OCI-LY3 (cell line): ENCODE measurements around the gene DNMBP.

Experiments used
- H2AFZ ChIP-seq: fragments of 200-600, 300-600 bp; shearing (Covaris generic); 2 replicates; pipeline ENCODE4 v1.6.0; 2014; ENCODE audit warnings: antibody characterized with exemption, low read depth, low read length
- H3K27ac ChIP-seq: fragments of 200-600, 300-600 bp; sonication (generic); 2 replicates; pipeline ENCODE4 v1.5.1; 2014; ENCODE audit warnings: mild to moderate bottlenecking, low read length, moderate library complexity, mixed read lengths
- H3K27me3 ChIP-seq: fragments of 200-600, 300-600 bp; sonication (generic); 2 replicates; pipeline ENCODE4 v1.6.1; 2014; ENCODE audit warnings: low read depth, low read length, mixed read lengths
- H3K36me3 ChIP-seq: fragments of 200-600, 300-600 bp; sonication (generic); replicated peaks from 2 replicates; pipeline ENCODE3; 2014; ENCODE audit warnings: low read depth, low read length, mixed read lengths
- H3K4me1 ChIP-seq: fragments of 300-600, 200-600 bp; sonication (generic); 2 replicates; pipeline ENCODE4 v1.6.1; 2014; ENCODE audit warnings: low read length, mixed read lengths
- H3K4me2 ChIP-seq: fragments of 200-600, 300-600 bp; sonication (generic); 2 replicates; pipeline ENCODE4 v1.6.1; 2014; ENCODE audit warnings: low read length, mixed read lengths
- H3K4me3 ChIP-seq: fragments of 300-600, 200-600 bp; sonication (generic); 2 replicates; pipeline ENCODE4 v1.5.1; 2014; ENCODE audit warnings: antibody characterized with exemption, mild to moderate bottlenecking, low read length, moderate library complexity
- H3K79me2 ChIP-seq: fragments of 300-600, 200-600 bp; shearing (Covaris generic); 2 replicates; pipeline ENCODE4 v1.6.1; 2014; ENCODE audit warnings: mild to moderate bottlenecking, low read length, mixed read lengths
- H3K9ac ChIP-seq: fragments of 300-600, 200-600 bp; shearing (Covaris generic); 2 replicates; pipeline ENCODE4 v1.6.0; 2014; ENCODE audit warnings: mild to moderate bottlenecking, low read length, moderate library complexity
- H3K9me3 ChIP-seq: fragments of 200-600, 300-600 bp; shearing (Covaris generic); 2 replicates; pipeline ENCODE4 v1.6.1; 2014; ENCODE audit warnings: low read length, mixed read lengths; ENCODE audit not compliant: insufficient read depth
- H4K20me1 ChIP-seq: fragments of 200-600, 300-600 bp; sonication (generic); 2 replicates; pipeline ENCODE4 v1.6.1; 2016; ENCODE audit warnings: low read length, mixed read lengths; ENCODE audit not compliant: insufficient read depth
- EZH2phosphoT487 ChIP-seq: fragments of 200-600 bp; shearing (Covaris generic); IDR thresholded peaks from 2 replicates; pipeline ENCODE4 v1.6.1; 2018; ENCODE audit warnings: antibody characterized with exemption, mixed run types, low read depth
- TF ChIP-seq, protein P1 (sequence below): fragments of 200-600, 300-600 bp; sonication (generic); IDR thresholded peaks from 2 replicates; pipeline ENCODE4 v1.5.1; 2014; ENCODE audit warnings: antibody characterized with exemption, low read length, low read depth

DNMBP gene

DNA sequence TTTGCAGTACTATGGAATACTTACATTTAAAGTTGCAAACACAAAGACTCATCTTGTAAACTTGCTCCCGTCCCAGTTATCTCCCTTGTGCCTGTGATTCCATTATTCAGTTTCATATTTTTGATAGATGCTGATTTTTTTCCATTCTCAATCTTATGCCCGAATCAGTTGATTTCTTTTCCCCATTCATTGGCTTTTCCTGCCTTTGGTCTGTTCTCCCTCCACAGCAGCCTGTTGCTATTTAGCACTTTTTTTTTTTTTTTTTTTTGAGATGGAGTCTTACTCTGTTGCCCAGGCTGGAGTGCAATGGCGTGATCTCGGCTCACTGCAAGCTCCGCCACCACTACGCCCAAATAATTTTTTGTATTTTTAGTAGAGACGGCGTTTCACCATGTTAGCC lies 149.3 kb downstream of the DNMBP start:
- Histone ChIP-seq H3K36me3 (no peaks in the 10 kb centered on the region), H4K20me1 (no peaks in the 10 kb centered on the region), H2AFZ (no peak overlapping the region), H3K27ac (no peak overlapping the region), H3K4me1 (no peaks in the 10 kb centered on the region), H3K9ac (no peak overlapping the region), H3K9me3 (no peaks in the 10 kb centered on the region), H3K4me3 (no peak overlapping the region), H3K4me2 (no peak overlapping the region), H3K79me2 (no peaks in the 10 kb centered on the region), H3K27me3 (no peaks in the 10 kb centered on the region)
- TF ChIP-seq, protein P1, sequence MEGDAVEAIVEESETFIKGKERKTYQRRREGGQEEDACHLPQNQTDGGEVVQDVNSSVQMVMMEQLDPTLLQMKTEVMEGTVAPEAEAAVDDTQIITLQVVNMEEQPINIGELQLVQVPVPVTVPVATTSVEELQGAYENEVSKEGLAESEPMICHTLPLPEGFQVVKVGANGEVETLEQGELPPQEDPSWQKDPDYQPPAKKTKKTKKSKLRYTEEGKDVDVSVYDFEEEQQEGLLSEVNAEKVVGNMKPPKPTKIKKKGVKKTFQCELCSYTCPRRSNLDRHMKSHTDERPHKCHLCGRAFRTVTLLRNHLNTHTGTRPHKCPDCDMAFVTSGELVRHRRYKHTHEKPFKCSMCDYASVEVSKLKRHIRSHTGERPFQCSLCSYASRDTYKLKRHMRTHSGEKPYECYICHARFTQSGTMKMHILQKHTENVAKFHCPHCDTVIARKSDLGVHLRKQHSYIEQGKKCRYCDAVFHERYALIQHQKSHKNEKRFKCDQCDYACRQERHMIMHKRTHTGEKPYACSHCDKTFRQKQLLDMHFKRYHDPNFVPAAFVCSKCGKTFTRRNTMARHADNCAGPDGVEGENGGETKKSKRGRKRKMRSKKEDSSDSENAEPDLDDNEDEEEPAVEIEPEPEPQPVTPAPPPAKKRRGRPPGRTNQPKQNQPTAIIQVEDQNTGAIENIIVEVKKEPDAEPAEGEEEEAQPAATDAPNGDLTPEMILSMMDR, result no peak
- TF ChIP-seq EZH2phosphoT487, result no peak

DNA sequence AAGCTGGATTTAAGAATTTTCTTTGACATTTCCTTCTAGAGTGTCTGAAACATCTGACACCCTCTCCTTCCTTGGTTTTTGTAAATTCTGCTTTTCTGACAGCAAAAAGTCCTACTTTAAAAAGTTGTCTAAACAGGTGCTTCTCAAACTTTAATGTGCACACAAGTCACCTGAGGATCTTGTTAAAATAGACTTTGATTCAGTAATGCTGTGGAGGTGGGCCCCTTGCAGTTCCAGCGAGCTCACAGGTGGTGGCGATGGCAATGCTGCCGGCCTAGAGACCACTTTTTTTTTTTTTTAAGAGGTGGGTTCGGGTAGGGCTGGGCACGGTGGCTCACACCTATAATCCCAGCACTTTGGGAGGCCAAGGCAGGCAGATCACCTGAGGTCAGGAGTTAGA lies 150.2 kb downstream of the DNMBP start:
- no peaks in the 10 kb centered on the region for H3K27me3 ChIP-seq
- no peaks in the 10 kb centered on the region for H3K36me3 ChIP-seq
- no peak overlapping the region for H3K4me2 ChIP-seq
- no peak overlapping the region for H3K4me3 ChIP-seq
- no peaks in the 10 kb centered on the region for H3K4me1 ChIP-seq
- H3K79me2 ChIP-seq, result no peaks in the 10 kb centered on the region
- no peaks in the 10 kb centered on the region for H3K9me3 ChIP-seq
- no peak overlapping the region for H3K27ac ChIP-seq
- H4K20me1 ChIP-seq, result no peaks in the 10 kb centered on the region
- TF ChIP-seq EZH2phosphoT487, result no peak
- TF ChIP-seq, protein P1, result peak; percentile 38
- H3K9ac ChIP-seq, result no peak overlapping the region
- H2AFZ ChIP-seq, result no peak overlapping the region

DNA sequence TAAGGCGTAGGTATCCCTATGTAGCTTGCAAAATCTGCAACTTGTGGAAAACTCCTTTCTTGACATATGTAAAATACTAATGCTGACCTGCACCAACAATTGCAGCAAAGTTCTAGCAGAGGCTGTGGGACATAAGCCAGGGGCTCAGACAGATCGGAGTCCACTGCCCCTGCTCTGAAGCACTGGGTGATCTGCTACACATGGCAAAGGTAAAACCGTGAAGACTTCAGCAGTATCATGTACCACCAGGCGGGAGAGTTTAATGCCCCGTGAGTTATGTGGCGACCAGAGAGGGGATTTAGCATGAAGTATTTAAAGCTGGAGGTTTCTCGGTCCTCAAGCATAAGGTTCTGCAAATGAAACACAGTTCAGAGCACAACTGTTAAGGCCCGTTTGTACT lies 150.9 kb downstream of the DNMBP start:
- TF ChIP-seq, protein P1, result no peak
- TF ChIP-seq EZH2phosphoT487, result no peak
- no peaks in the 10 kb centered on the region for H4K20me1 ChIP-seq
- no peaks in the 10 kb centered on the region for H3K9me3 ChIP-seq
- H3K27ac ChIP-seq, result no peak overlapping the region
- no peaks in the 10 kb centered on the region for H3K79me2 ChIP-seq
- H3K4me3 ChIP-seq, result no peak overlapping the region
- no peak overlapping the region for H3K9ac ChIP-seq
- no peaks in the 10 kb centered on the region for H3K27me3 ChIP-seq
- H2AFZ ChIP-seq, result no peak overlapping the region
- no peak overlapping the region for H3K4me2 ChIP-seq
- H3K36me3 ChIP-seq, result no peaks in the 10 kb centered on the region
- no peaks in the 10 kb centered on the region for H3K4me1 ChIP-seq

DNA sequence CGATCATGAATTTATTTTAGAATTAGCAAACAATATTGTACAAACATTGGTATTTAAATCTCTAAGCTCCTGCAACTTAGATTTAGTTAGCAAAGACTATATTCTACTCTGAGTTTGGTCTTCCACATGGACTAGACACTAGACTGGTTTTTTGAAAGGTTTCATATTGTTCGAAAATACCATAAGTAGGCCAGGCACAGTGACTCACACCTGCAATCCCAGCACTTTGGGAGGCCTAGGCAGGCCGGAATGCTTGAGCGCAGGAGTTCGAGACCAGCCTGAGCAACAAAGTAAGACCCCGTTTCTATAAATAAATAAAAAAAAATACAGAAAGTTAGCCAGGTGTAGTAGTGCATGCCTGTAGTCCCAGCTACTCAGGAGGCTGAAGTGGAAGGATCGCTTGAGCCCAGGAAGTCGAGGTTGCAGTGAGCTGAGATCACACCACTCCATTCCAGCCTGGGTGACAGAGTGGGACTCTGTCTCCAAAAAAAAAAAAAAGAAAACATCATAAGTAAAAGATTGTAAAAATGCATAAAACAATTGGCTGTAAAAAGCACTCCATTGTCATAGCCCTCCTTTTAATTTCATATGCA lies 154.2 kb downstream of the DNMBP start:
- Histone ChIP-seq H3K9me3 (no peaks in the 10 kb centered on the region), H3K4me2 (no peak overlapping the region), H2AFZ (no peak overlapping the region), H3K27ac (no peak overlapping the region), H3K4me3 (no peak overlapping the region), H3K79me2 (no peaks in the 10 kb centered on the region), H4K20me1 (no peaks in the 10 kb centered on the region), H3K9ac (no peak overlapping the region), H3K36me3 (no peaks in the 10 kb centered on the region), H3K4me1 (no peaks in the 10 kb centered on the region), H3K27me3 (no peaks in the 10 kb centered on the region)
- TF ChIP-seq, protein P1, result no peak
- TF ChIP-seq EZH2phosphoT487, result no peak
